ENCODE measurements around the gene ITPK1.

Gene ITPK1

DNA sequence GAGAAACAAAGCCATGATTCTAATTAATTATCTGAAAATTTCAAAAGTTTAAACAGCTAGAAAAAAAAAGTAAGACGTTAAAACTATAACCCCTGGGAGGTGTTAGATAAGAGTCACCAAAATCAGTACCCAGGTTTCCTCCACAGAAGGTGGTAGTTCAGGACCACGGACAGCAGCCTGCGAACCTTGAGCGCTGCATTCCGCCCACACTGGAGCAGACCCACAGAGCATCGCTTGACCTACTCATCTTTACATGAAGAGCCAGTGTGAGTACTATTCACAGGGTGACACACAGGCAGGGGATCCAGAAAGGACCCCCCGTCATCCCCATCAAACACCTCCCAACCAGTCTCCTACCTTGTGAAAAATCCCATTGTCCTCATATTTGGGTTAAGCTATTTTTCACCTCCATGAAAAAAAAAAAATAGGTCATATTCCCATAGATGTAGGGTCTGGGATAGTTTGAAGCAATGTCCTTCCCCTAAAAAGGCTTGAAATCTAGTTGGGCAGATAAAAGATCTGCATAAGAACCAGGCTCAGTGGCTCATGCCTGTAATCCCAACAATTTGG, 201.6 kb downstream of the ITPK1 start:
- no peak for TF ChIP-seq CTCF (conservative IDR thresholded peaks at IDR 0.05)

DNA sequence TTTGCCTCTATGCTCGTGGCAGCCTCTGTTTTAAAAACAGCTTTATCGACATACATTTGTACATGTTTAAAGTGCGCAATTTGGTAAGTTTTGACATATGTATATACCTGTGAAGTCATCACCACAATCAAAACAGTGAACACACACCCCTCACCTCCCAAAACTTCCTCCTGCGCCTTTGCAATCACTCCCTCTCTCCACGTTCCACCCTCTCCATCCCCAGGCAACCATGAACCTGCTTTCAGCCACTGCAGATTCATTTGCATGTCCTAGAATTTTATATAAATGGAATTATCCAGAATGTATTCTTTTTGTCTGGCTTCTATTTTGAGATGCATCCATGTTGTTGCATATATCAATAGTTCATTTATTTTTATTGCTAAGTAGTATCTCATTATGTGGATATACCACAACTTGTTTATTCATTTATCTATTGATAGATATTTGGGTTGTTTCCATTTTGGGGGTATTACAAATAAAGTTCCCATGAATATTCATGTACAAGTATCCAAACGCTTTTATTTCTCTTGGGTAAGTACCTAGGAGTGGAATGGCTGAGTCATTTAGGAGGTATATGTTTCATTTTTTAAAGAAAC, 208.3 kb downstream of the ITPK1 start:
- TF ChIP-seq CTCF (conservative IDR thresholded peaks at IDR 0.05): no peak
- H3K27ac ChIP-seq: 0 out of 2 replicates have a peak overlapping the region, but pooled peaks have one; percentile 35

More for the DNA sequence above, 201.6 kb downstream of the ITPK1 start:
- H3K27ac ChIP-seq: no peak overlapping the region

GRCh38 chr14:92906823-92907222, 208.9 kb downstream of the ITPK1 start:
- no peak for TF ChIP-seq CTCF (conservative IDR thresholded peaks at IDR 0.05)
- peak overlapping the region; percentile 35; the same call in 1 of the 2 replicates for H3K27ac ChIP-seq

- H3K27ac ChIP-seq: peak overlapping the region; percentile 35; the same call in 1 of the 2 replicates
- no peak for TF ChIP-seq CTCF (conservative IDR thresholded peaks at IDR 0.05)
Observed at GRCh38 chr14:92906420-92906819, 209.3 kb downstream of the ITPK1 start.

DNA sequence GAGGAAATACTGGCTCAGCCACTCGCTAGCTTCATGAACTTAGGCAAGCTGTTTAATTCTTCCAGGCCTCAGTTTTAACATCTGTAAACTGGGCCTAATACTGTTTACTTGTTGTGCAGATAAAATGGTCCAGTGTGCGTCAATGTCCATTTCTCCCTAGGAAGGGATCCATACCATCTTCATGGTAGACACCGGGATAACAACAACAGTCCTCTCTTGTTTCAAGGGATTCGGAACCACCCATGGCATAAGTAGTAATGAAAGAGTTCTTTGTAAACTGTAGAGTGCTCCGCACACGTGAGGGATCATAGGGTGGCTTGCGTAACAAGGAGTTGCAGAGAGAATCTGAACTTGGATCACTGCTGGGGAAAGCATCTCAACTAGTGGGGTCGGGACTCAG, 210.1 kb downstream of the ITPK1 start:
- H3K27ac ChIP-seq: no peak overlapping the region
- TF ChIP-seq CTCF (conservative IDR thresholded peaks at IDR 0.05): no peak

GRCh38 chr14:92903359-92903758, 212.4 kb downstream of the ITPK1 start:
- no peak for TF ChIP-seq CTCF (conservative IDR thresholded peaks at IDR 0.05)
- no peak overlapping the region for H3K27ac ChIP-seq

DNA sequence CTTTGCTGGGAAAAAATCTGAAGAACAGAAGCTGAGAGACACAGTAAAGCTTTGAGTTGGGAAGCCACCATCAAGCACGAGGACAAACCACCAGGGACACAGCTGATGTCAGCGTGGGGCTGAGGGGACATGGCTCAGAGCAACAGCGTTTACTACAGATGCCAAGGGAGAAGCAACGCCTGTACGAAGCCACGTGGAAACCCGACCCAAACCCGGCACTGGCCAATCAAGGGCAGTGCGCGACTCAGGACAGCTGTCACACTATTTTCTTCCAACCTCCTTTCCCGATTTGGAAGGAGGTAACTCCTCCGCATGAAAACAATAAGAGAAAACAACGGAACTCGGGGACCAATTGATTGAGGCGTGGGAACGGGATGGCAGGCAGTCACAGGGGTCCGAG, 213.0 kb downstream of the ITPK1 start:
- no peak for TF ChIP-seq CTCF (conservative IDR thresholded peaks at IDR 0.05)
- no peak overlapping the region for H3K27ac ChIP-seq
